GM12878 (cell line): ENCODE measurements around the gene ADGRL3. TPM values are rescaled to one million over a fixed set of nuclear protein-coding genes. Genes with fewer than 3 reads are reported as not detected.

Experiments used
- ATAC-seq: fragments of 200-7000 bp; cut with Tn5 transposase; 3 replicates; pipeline ENCODE4 v1.9.1; 2020; ENCODE audit warnings: mild to moderate bottlenecking, moderate library complexity
- BruUV-seq: library from RNA; stranded (reverse); fragments of 400-500 nt; replicated peaks from 2 replicates; lab custom pipeline; 2021; lab: Mats Ljungman, UMichigan
- CTCF ChIA-PET: fragments of 300-600 bp; sonication (Branson Sonifier 250); formaldehyde crosslinking; extraction: SDS; loops from one replicate; lab custom pipeline; 2021; ENCODE audit warnings: inconsistent platforms; lab: Yijun Ruan, JAX
- POLR2A ChIA-PET: fragments of 350-600 bp; formaldehyde crosslinking; extraction: SDS; loops from one replicate; lab custom pipeline; 2021; ENCODE audit warnings: inconsistent platforms; lab: Charles Lee
- RAD21 ChIA-PET: fragments of 300-600 bp; sonication (Branson Sonifier 250); formaldehyde crosslinking; loops from one replicate; lab custom pipeline; 2023; ENCODE audit warnings: antibody characterized with exemption; ENCODE audit not compliant: unreplicated experiment; lab: Charles Lee
- SMC1A ChIA-PET: fragments of 300-600 bp; sonication (Branson Sonifier 250); formaldehyde crosslinking; loops from one replicate; lab custom pipeline; 2023; ENCODE audit not compliant: unreplicated experiment, uncharacterized antibody; lab: Charles Lee
- DNase-seq: peaks from one replicate; pipeline ENCODE4 v3.0.0-alpha.2; 2011; ENCODE audit warnings: low read depth, low spot score
- FAIRE-seq: peaks from 3 replicates; lab custom pipeline; 2011; peaks lifted over from hg19 to GRCh38; lab: Jason Lieb, UNC
- H2AFZ ChIP-seq: 2 replicates; pipeline ENCODE4 v1.6.0; 2011; ENCODE audit warnings: low read depth, low read length, control low read depth; ENCODE audit not compliant: control insufficient read depth
- H3K27ac ChIP-seq: 2 replicates; pipeline ENCODE4 v1.5.1; 2011; ENCODE audit warnings: control low read depth; ENCODE audit not compliant: control insufficient read depth, insufficient read depth
- H3K27me3 ChIP-seq, 2 experiments: replicated peaks in 1 of 2; 2 replicates each; pipeline versions ENCODE4 v1.6.0 to v1.6.1; 2011; ENCODE audit warnings: low read length in 1 of 2; ENCODE audit not compliant: control insufficient read depth in 2 of 2, insufficient read depth in 2 of 2
- H3K36me3 ChIP-seq, 2 experiments: 2 replicates each; pipeline ENCODE4 v1.5.1; 2011; ENCODE audit warnings: low read length in 1 of 2; ENCODE audit not compliant: control insufficient read depth in 2 of 2, insufficient read depth in 2 of 2
- H3K4me1 ChIP-seq: 2 replicates; pipeline ENCODE4 v1.6.1; 2011; ENCODE audit warnings: mild to moderate bottlenecking, low read length, moderate library complexity, mixed read lengths; ENCODE audit not compliant: control insufficient read depth, insufficient read depth
- H3K4me2 ChIP-seq: 2 replicates; pipeline ENCODE4 v1.6.0; 2011; ENCODE audit warnings: control low read depth; ENCODE audit not compliant: control insufficient read depth, insufficient read depth
- H3K4me3 ChIP-seq: fragments of 200-600 bp; sonication (generic); 2 replicates; pipeline ENCODE4 v1.5.1; 2016
- H3K79me2 ChIP-seq: 2 replicates; pipeline ENCODE4 v1.6.0; 2011; ENCODE audit warnings: low read length; ENCODE audit not compliant: control insufficient read depth, insufficient read depth
- H3K9ac ChIP-seq: 2 replicates; pipeline ENCODE4 v1.8.0; 2011; ENCODE audit warnings: low read length, control low read depth, mixed read lengths; ENCODE audit not compliant: control insufficient read depth, insufficient read depth
- H3K9me3 ChIP-seq: replicated peaks from 3 replicates; pipeline ENCODE4 v1.5.1; 2011; ENCODE audit warnings: mild to moderate bottlenecking, low read length; ENCODE audit not compliant: control insufficient read depth, insufficient read depth
- H4K20me1 ChIP-seq: 2 replicates; pipeline ENCODE4 v1.6.0; 2011; ENCODE audit not compliant: control insufficient read depth, insufficient read depth
- CBX3 ChIP-seq: fragments of 200-600 bp; sonication (generic); IDR thresholded peaks from 2 replicates; pipeline ENCODE4 v1.6.1; 2016; ENCODE audit warnings: low read depth, borderline replicate concordance
- CBX5 ChIP-seq: sonication (generic); IDR thresholded peaks from 2 replicates; pipeline ENCODE4 v1.6.1; 2016; ENCODE audit warnings: low read depth, moderate library complexity, mild to moderate bottlenecking, inconsistent platforms
- CEBPB ChIP-seq, 2 experiments: fragments of 150-350 bp in 1 of 2; IDR thresholded peaks; 2 replicates each; pipeline ENCODE4 v1.6.1; 2012 to 2014; ENCODE audit warnings: low read depth in 2 of 2, low read length in 2 of 2, borderline replicate concordance in 1 of 2, inconsistent platforms in 1 of 2
- CHD1 ChIP-seq: IDR thresholded peaks from 2 replicates; pipeline ENCODE4 v1.6.1; 2012; ENCODE audit warnings: low read depth, low read length, improper control_type of control experiment
- CHD2 ChIP-seq: IDR thresholded peaks from 2 replicates; pipeline ENCODE4 v1.6.1; 2011; ENCODE audit warnings: low read depth, low read length, improper control_type of control experiment, borderline replicate concordance
- E2F8 ChIP-seq: fragments of 450-650 bp; IDR thresholded peaks from 2 replicates; pipeline ENCODE4 v1.6.1; 2018; ENCODE audit warnings: mild to moderate bottlenecking, low read depth, moderate library complexity; ENCODE audit not compliant: partially characterized antibody
- ETV6 ChIP-seq, 2 experiments: fragments of 450-650 bp in 1 of 2; IDR thresholded peaks in 1 of 2; conservative IDR thresholded peaks in 1 of 2; 2 replicates each; pipeline ENCODE4 v1.6.1; 2014; ENCODE audit warnings: antibody characterized with exemption in 1 of 2, borderline replicate concordance in 1 of 2, low read depth in 1 of 2, mild to moderate bottlenecking in 1 of 2, moderate library complexity in 1 of 2
- JUNB ChIP-seq: IDR thresholded peaks from 2 replicates; pipeline ENCODE4 v1.6.1; 2016; ENCODE audit warnings: antibody characterized with exemption, mild to moderate bottlenecking
- JUND ChIP-seq: IDR thresholded peaks from 2 replicates; pipeline ENCODE4 v1.6.1; 2012; ENCODE audit warnings: low read depth, mild to moderate bottlenecking, low read length, improper control_type of control experiment, moderate library complexity
- KDM1A ChIP-seq: fragments of 200-600 bp; sonication (generic); IDR thresholded peaks from 2 replicates; pipeline ENCODE4 v1.6.1; 2016; ENCODE audit warnings: borderline replicate concordance
- MLLT1 ChIP-seq: fragments of 450-650 bp; IDR thresholded peaks from 2 replicates; pipeline ENCODE4 v1.6.1; 2016; ENCODE audit warnings: mild to moderate bottlenecking
- MYB ChIP-seq: fragments of 150-350 bp; IDR thresholded peaks from 2 replicates; pipeline ENCODE4 v1.6.1; 2014; ENCODE audit warnings: mild to moderate bottlenecking, low read depth, low read length, borderline replicate concordance
- NR2F1 ChIP-seq: fragments of 450-650 bp; conservative IDR thresholded peaks from 2 replicates; pipeline ENCODE4 v1.6.1; 2017; ENCODE audit warnings: mild to moderate bottlenecking
- NRF1 ChIP-seq: conservative IDR thresholded peaks from 2 replicates; pipeline ENCODE4 v1.6.1; 2011; ENCODE audit warnings: mild to moderate bottlenecking, low read depth, low read length, improper control_type of control experiment
- SMAD1 ChIP-seq: fragments of 450-650 bp; IDR thresholded peaks from 2 replicates; pipeline ENCODE4 v1.6.1; 2018; ENCODE audit warnings: mild to moderate bottlenecking, low read depth; ENCODE audit not compliant: partially characterized antibody
- SUPT20H ChIP-seq: IDR thresholded peaks from 2 replicates; pipeline ENCODE4 v1.6.1; 2011; ENCODE audit warnings: low read depth, mild to moderate bottlenecking, low read length, moderate library complexity, borderline replicate concordance; ENCODE audit not compliant: control insufficient read depth
- ZBED1 ChIP-seq: IDR thresholded peaks from 2 replicates; pipeline ENCODE4 v1.6.1; 2016; ENCODE audit warnings: borderline replicate concordance
- ZNF24 ChIP-seq: fragments of 450-650 bp; IDR thresholded peaks from 2 replicates; pipeline ENCODE4 v1.6.1; 2017; ENCODE audit warnings: antibody characterized with exemption, mild to moderate bottlenecking
- WGBS: methylation state at CpG from one replicate; pipeline ENCODE4 v1.1.6; 2016; ENCODE audit warnings: low lambda C conversion rate; ENCODE audit not compliant: insufficient replicate concordance, insufficient coverage; ENCODE audit errors: missing lambda C conversion rate; 5-methylcytosine and 5-hydroxymethylcytosine counted together
- in situ Hi-C: fragments of 300-500 bp; cut with MboI; formaldehyde crosslinking; loops from 9 replicates; pipeline ENCODE4 v1.14.3; 2018; ENCODE audit warnings: mixed read lengths
- intact Hi-C: fragments of 100-400 bp; cut with micrococcal nuclease; formaldehyde crosslinking; loops from one replicate; pipeline ENCODE4 v1.14.2; 2022; ENCODE audit not compliant: unreplicated experiment
- polyA plus RNA-seq, 11 experiments: library from polyadenylated mRNA; depleted of rRNA in 4 of 11; unstranded in 6 of 11; stranded (reverse) in 5 of 11; fragments of >200 nt; fragmentation: Nextera tagmentation in 4 of 11; fragmentation: Illumina TruSeq in 1 of 11; extraction: Ambion mirVana in 4 of 11; extraction: Trizol in 1 of 11; gene quantifications; 1 replicate in 1 of 11; 2 replicates in 10 of 11; pipeline versions ENCODE4 v1.2.1 to v1.2.3, GENCODE V29; 2011 to 2016; ENCODE audit warnings: inconsistent platforms in 2 of 11, missing spikeins in 2 of 11, low read depth in 1 of 11
- total RNA-seq, 4 experiments: library from RNA; depleted of rRNA in 3 of 4; stranded (reverse); fragments of >200 nt in 3 of 4; fragmentation: Illumina TruSeq in 1 of 4; extraction: Trizol in 1 of 4; gene quantifications; 2 replicates each; pipeline versions ENCODE4 v1.2.1 to v1.2.3, GENCODE V29; 2013 to 2021
- TF ChIP-seq, protein P1 (sequence below): fragments of 450-650 bp; IDR thresholded peaks from 2 replicates; pipeline ENCODE4 v1.6.1; 2017; ENCODE audit warnings: mild to moderate bottlenecking

Gene ADGRL3
- total and polyA plus RNA-seq, 10 of the 15 experiments (the other 5 are each of a cell fraction or from before 2014, with no cell fraction given) = 1.1 TPM; not detected in 9

DNA sequence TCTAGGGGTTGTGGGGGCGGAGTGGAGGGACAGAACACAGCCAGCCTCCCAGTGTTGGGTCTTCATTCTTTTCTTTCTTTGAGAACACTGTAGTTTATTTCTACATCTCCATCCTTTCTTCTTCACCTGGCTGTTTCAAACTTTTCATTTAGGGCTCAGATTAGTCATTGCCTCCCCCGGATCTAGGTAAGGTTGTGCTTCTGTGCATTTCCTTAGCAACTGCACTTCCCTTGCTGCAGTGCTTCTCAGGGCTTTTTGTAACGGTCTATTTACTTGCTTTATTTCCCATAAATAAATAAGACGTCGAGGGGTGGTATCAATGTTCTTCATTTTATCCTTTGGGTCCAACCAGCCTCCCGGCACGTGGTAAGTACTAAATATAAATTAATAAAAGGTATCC is 31.3 kb downstream of the ADGRL3 start:
- no peak for FAIRE-seq
- Histone ChIP-seq H3K9ac (no peak overlapping the region), H2AFZ (no peak overlapping the region), H3K4me1 (no peaks in the 10 kb centered on the region), H3K4me3 (no peak overlapping the region), H3K27ac (no peak overlapping the region), H3K79me2 (no peaks in the 10 kb centered on the region), H3K27me3 (no peaks in the 10 kb centered on the region), H3K4me2 (no peak overlapping the region), H3K9me3 (no peaks in the 10 kb centered on the region), H4K20me1 (no peaks in the 10 kb centered on the region), H3K36me3 (no peaks in the 10 kb centered on the region)
- no peak for TF ChIP-seq CHD1
- TF ChIP-seq CEBPB (IDR thresholded peaks at IDR 0.05; ENCODE audit: borderline replicate concordance in 1 of 2, low read depth in 2 of 2, low read length in 2 of 2) = no peak
- TF ChIP-seq MLLT1 = no peak
- no peak for TF ChIP-seq ZBED1
- TF ChIP-seq, protein P1, sequence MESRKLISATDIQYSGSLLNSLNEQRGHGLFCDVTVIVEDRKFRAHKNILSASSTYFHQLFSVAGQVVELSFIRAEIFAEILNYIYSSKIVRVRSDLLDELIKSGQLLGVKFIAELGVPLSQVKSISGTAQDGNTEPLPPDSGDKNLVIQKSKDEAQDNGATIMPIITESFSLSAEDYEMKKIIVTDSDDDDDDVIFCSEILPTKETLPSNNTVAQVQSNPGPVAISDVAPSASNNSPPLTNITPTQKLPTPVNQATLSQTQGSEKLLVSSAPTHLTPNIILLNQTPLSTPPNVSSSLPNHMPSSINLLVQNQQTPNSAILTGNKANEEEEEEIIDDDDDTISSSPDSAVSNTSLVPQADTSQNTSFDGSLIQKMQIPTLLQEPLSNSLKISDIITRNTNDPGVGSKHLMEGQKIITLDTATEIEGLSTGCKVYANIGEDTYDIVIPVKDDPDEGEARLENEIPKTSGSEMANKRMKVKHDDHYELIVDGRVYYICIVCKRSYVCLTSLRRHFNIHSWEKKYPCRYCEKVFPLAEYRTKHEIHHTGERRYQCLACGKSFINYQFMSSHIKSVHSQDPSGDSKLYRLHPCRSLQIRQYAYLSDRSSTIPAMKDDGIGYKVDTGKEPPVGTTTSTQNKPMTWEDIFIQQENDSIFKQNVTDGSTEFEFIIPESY = no peak
- TF ChIP-seq NRF1 = no peak
- TF ChIP-seq CBX5 = no peak
- no peak for TF ChIP-seq E2F8
- TF ChIP-seq NR2F1 = no peak
- no peak for TF ChIP-seq JUND
- no peak for TF ChIP-seq ZNF24
- TF ChIP-seq CBX3 = no peak
- TF ChIP-seq ETV6 (conservative IDR thresholded peaks at IDR 0.05 in 1 of 2, IDR thresholded peaks at IDR 0.05 in 1 of 2; ENCODE audit: borderline replicate concordance in 1 of 2, low read depth in 1 of 2) = no peak
- no peak for TF ChIP-seq CHD2
- TF ChIP-seq SMAD1 = no peak
- TF ChIP-seq KDM1A = no peak
- TF ChIP-seq SUPT20H = no peak
- no peak for TF ChIP-seq MYB
- no peak for TF ChIP-seq JUNB
- in situ Hi-C loops = no loop called here
- ChIA-PET SMC1A (interaction anchor here (0.6 to 0.7 kb wide), 2 partner anchors 54 to 961 kb away, joined by 3 read pairs; no protein-coding TSS in a partner anchor), RAD21 (no interaction called here), CTCF (no interaction called here), POLR2A (no interaction called here)
- no peak for ATAC-seq
- intact Hi-C loops = no loop called here
- BruUV-seq = no TSS peak
- WGBS = 28% methylated on average over 7 of the region's 7 CpGs
- DNase-seq = no peak
